22Rv1 (cell line): ENCODE results near the gene OXCT2.
"Not testable (repeated sequence)": the region's sequence is repeated elsewhere in the genome, so short reads cannot be mapped to it uniquely, and the experiment has no call there.

Experiments
- H3K27ac ChIP-seq: fragments of 450-650 bp; 2 replicates; pipeline ENCODE4 v1.5.1; 2017
- CTCF ChIP-seq: fragments of 450-650 bp; IDR thresholded peaks from 2 replicates; pipeline ENCODE4 v1.5.1; 2017; ENCODE audit warnings: mild to moderate bottlenecking
- ZFX ChIP-seq: fragments of 450-650 bp; IDR thresholded peaks from 2 replicates; pipeline ENCODE4 v1.6.1; 2017; ENCODE audit warnings: antibody characterized with exemption, borderline replicate concordance

OXCT2 gene

DNA sequence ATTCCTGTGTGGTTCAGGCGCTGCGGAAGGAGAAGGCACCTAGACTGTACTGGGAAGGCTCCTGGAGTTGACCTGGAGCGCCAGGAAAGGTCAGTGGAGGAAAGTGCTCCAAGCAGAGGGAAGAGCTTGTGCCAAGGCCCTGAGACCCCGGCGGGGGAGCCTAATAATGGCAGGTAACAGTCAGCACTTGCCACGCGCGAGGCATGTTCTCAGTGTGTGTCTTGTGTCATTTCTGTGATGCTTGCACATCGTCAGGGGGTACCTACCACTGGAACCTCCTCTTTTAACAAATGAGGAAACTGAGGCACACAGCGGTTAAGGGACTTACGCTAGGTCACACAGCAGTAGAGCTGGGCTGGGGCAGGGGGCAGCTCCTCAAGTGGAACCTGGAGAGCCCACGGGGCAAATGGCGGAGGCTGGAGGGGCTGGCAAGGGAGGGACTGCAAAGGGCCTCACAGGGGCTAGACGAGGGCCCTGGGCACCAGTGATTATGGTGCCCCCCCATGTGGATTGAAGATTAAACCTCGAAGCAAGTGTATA, 18.5 kb upstream of the OXCT2 start:
- no peak overlapping the region for H3K27ac ChIP-seq

DNA sequence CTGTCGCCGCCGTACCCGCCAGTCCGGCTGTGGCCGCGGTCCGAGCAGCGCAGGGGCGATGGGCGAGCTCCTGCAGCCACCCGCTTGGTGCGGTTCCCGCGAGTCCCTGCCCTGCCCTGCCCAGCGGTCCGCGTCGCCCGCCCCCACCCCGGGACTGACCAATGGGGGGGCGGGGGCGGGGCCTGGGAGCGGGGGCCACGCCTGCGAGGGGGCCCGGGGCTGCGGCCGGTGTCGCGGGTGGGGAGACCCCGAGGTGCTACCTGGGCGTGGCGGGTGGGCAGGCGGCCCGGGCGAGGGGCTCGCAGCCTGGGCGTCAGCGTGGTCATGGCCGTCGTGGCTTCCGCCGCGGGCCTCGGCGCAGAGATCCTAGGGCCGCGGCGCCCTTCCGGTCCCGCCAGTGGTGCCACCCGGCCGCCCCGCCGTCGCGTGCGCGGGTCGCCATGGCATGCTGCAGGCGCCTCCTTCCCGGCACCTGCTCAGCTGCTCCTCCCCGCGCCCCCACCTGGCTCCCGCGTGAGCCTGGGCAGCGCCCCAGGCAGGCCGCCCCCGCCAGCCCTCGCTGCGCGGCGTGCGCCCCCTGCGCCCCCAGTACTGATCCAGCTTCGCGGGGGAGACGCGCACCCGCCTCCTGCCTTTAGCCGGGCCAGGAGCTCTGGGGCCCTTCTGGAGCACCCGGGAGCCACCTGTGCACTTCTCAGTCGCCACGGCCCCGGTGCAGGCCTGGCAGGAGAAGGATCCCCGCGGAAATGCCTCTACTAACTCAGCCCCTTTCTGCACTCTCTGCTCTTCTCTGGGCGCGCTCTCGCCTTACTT, 17.8 kb upstream of the OXCT2 start, which contains the start of gene BMP8B:
Gene BMP8B, minus strand, starts transcription at position 108 of the 813 bp plus-strand sequence. CDS start 380 bp downstream, outside the sequence.
- TF ChIP-seq ZFX (no peak), CTCF (no peak)
- no peak within 1 kb of the TSS for H3K27ac ChIP-seq

More for the DNA sequence above, 18.5 kb upstream of the OXCT2 start:
- TF ChIP-seq CTCF = no peak
- no peak for TF ChIP-seq ZFX

DNA sequence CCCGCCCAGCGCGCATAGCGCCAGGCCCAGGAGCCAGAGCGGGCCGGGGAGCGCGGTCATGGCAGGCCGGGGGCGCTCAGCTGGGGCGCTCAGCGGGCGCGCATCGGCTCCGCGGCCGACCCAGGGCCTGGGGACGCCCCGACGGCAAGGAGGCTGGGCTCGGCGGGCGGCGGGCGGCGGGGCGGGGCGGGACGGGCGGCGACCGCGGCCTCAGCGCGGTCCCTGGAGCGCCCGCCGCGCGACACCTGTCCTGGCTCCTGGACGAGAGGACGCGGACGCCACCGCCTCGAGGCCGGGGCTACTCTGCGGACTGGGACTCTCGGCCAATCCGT, 17.2 kb upstream of the OXCT2 start:
- TF ChIP-seq ZFX (no peak), CTCF (no peak)
- H3K27ac ChIP-seq = no peak overlapping the region

GRCh38 chr1:39787964-39788363, 16.8 kb upstream of the OXCT2 start:
- not testable (repeated sequence) for H3K27ac ChIP-seq

GRCh38 chr1:39787468-39787867, 16.3 kb upstream of the OXCT2 start:
- TF ChIP-seq CTCF (no peak), ZFX (no peak)
- no peak overlapping the region for H3K27ac ChIP-seq

GRCh38 chr1:39787108-39787375, 15.9 kb upstream of the OXCT2 start:
- not testable (repeated sequence) for H3K27ac ChIP-seq

- H3K27ac ChIP-seq = not testable (repeated sequence)
These were observed 15.4 kb upstream of the OXCT2 start for GRCh38 chr1:39786303-39787107.

GRCh38 chr1:39782685-39783084, 11.5 kb upstream of the OXCT2 start:
- not testable (repeated sequence) for H3K27ac ChIP-seq

DNA sequence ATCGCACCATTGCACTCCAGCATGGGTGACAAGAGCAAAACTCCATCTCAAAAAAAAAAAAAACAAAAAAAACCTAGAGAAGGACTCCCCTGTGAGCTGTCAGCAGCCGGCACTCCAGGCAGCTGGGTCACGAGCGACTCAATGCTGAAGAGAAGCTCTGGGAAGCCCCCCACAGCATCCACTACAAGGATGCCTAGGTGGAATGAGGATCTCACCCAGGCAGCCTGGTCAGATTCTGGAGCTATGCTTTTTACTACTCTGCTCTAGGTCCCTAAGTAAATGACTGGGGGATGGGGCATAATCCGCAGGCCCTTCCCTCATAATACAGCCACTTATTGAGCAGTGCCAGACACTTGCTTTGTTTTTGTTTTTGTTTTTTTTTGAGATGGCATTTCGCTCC, 11.0 kb upstream of the OXCT2 start:
- TF ChIP-seq CTCF (no peak), ZFX (no peak)
- H3K27ac ChIP-seq = no peak overlapping the region
